ENCODE data around the gene AMMECR1.

Gene AMMECR1

GRCh38 chrX:110311437-110312230 is 6.3 kb downstream of the AMMECR1 start:
- DNase-seq (ENCODE audit: low spot score): no peak

GRCh38 chrX:110310896-110311295 is 7.0 kb downstream of the AMMECR1 start:
- no peak for DNase-seq (ENCODE audit: low spot score)

GRCh38 chrX:110310000-110310790 is 7.7 kb downstream of the AMMECR1 start:
- no peak for DNase-seq (ENCODE audit: low spot score)

- no peak for DNase-seq (ENCODE audit: low spot score)
Observed at GRCh38 chrX:110308220-110308619, 9.7 kb downstream of the AMMECR1 start.

GRCh38 chrX:110304884-110305283 is 13.0 kb downstream of the AMMECR1 start:
- no peak for DNase-seq (ENCODE audit: low spot score)

- no peak for DNase-seq (ENCODE audit: low spot score)
Observed at GRCh38 chrX:110304371-110304770, 13.5 kb downstream of the AMMECR1 start.

- no peak for DNase-seq (ENCODE audit: low spot score)
Observed at GRCh38 chrX:110302975-110303374, 14.9 kb downstream of the AMMECR1 start.

GRCh38 chrX:110301194-110301593 is 16.7 kb downstream of the AMMECR1 start:
- no peak for DNase-seq (ENCODE audit: low spot score)

- DNase-seq (ENCODE audit: low spot score): no peak
Observed at GRCh38 chrX:110294087-110294486, 23.8 kb downstream of the AMMECR1 start.

GRCh38 chrX:110293658-110294057 is 24.2 kb downstream of the AMMECR1 start:
- no peak for DNase-seq (ENCODE audit: low spot score)

GRCh38 chrX:110287605-110288004 is 30.3 kb downstream of the AMMECR1 start:
- no peak for DNase-seq (ENCODE audit: low spot score)

GRCh38 chrX:110286106-110286505 is 31.8 kb downstream of the AMMECR1 start:
- no peak for DNase-seq (ENCODE audit: low spot score)

GRCh38 chrX:110284159-110284558 is 33.7 kb downstream of the AMMECR1 start:
- DNase-seq (ENCODE audit: low spot score): no peak

- DNase-seq (ENCODE audit: low spot score): no peak
Observed at GRCh38 chrX:110282922-110283321, 35.0 kb downstream of the AMMECR1 start.

GRCh38 chrX:110281377-110281776 is 36.5 kb downstream of the AMMECR1 start:
- no peak for DNase-seq (ENCODE audit: low spot score)

GRCh38 chrX:110280954-110281353 is 36.9 kb downstream of the AMMECR1 start:
- no peak for DNase-seq (ENCODE audit: low spot score)

- no peak for DNase-seq (ENCODE audit: low spot score)
Observed at GRCh38 chrX:110277609-110278008, 40.3 kb downstream of the AMMECR1 start.

- DNase-seq (ENCODE audit: low spot score): no peak
Observed at GRCh38 chrX:110276778-110277177, 41.1 kb downstream of the AMMECR1 start.

- DNase-seq (ENCODE audit: low spot score): no peak
Observed at GRCh38 chrX:110268886-110269285, 49.0 kb downstream of the AMMECR1 start.

GRCh38 chrX:110268395-110268794 is 49.5 kb downstream of the AMMECR1 start:
- no peak for DNase-seq (ENCODE audit: low spot score)

- DNase-seq (ENCODE audit: low spot score): no peak
Observed at GRCh38 chrX:110267874-110268273, 50.0 kb downstream of the AMMECR1 start.

- DNase-seq (ENCODE audit: low spot score): no peak
Observed at GRCh38 chrX:110265661-110266060, 52.2 kb downstream of the AMMECR1 start.

GRCh38 chrX:110259117-110259516 is 58.8 kb downstream of the AMMECR1 start:
- no peak for DNase-seq (ENCODE audit: low spot score)
